ENCODE results near the gene LUZP4.

GRCh38 chrX:115333446-115333845 is 43.9 kb downstream of the LUZP4 start:
- TF ChIP-seq CTCF (IDR thresholded peaks at IDR 0.05) (no peak), POLR2A (IDR thresholded peaks at IDR 0.05) (no peak)

Data from adrenal gland (tissue), 5 donors.